Duodenal mucosa (tissue), 2 donors: Measurements from ENCODE around the gene BHMT2.

Experiments
- H3K27ac ChIP-seq: one replicate; pipeline ENCODE4 v1.7.0; 2013; ENCODE audit warnings: low read depth, low read length
- H3K27me3 ChIP-seq, 2 donors: one replicate each; pipeline ENCODE4 v1.7.0; 2013; ENCODE audit warnings: low read length in 2 of 2, control low read depth in 1 of 2; ENCODE audit not compliant: insufficient read depth in 2 of 2, control insufficient read depth in 1 of 2
- H3K36me3 ChIP-seq, 2 donors: one replicate each; pipeline ENCODE4 v1.7.0; 2013; ENCODE audit warnings: low read length in 2 of 2, control low read depth in 1 of 2; ENCODE audit not compliant: insufficient read depth in 2 of 2, control insufficient read depth in 1 of 2
- H3K4me1 ChIP-seq, 2 donors: one replicate each; pipeline ENCODE4 v1.7.0; 2013; ENCODE audit warnings: low read length in 2 of 2, control low read depth in 1 of 2; ENCODE audit not compliant: insufficient read depth in 2 of 2, control insufficient read depth in 1 of 2
- H3K4me3 ChIP-seq, 2 donors: one replicate each; pipeline ENCODE4 v1.7.0; 2013; ENCODE audit warnings: low read length in 2 of 2, low read depth in 1 of 2
- H3K9ac ChIP-seq, 2 donors: one replicate each; pipeline ENCODE4 v1.7.0; 2013; ENCODE audit warnings: low read length in 2 of 2, low read depth in 1 of 2
- H3K9me3 ChIP-seq, 2 donors: one replicate each; pipeline ENCODE4 v1.7.0; 2013; ENCODE audit warnings: low read length in 2 of 2, control low read depth in 1 of 2; ENCODE audit not compliant: control insufficient read depth in 1 of 2

The BHMT2 gene

DNA sequence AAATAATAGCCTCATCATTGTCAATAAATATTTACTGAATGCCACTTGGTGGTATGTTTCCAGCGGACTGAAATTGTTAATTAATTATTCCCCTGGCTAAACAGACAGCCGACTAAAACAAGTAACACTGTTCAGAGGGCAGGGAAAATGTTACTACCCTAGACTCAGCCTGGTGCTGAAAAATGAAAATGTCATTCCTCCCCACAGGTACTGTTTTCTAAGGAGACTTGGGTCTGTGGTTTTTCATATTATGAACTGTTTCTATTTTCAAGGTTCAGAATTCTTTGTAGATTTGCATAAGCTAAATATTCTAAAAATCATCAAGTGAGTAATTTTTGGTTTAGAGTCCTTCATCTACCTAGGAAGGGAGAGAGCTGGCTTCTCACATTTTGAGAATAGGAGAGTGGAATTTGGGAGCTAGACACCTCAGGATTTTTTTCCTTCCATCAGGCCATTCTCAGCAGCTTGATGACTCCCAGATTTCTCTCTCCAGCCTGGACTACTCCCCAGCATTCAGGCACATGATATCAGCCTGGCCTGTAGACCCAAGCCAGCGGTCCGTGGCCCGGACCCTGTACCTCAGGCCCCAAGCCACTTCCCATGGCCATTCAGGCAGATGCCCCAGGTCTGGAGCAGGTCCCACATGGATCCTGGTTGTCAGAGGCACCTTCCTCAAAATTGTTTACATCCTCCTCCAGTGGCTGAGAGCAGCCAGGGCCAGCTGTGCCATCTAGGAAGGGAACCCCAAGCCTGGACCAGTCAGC is 66.4 kb downstream of the BHMT2 start:
- Histone ChIP-seq H3K4me1 (peaks cover 9 to 10% of the 10 kb centered on the region in 2 donors), H3K9me3 (no peaks in the 10 kb centered on the region), H3K4me3 (no peak overlapping the region), H3K9ac (no peak overlapping the region), H3K27ac (no peak overlapping the region), H3K36me3 (no peaks in the 10 kb centered on the region), H3K27me3 (no peaks in the 10 kb centered on the region)

DNA sequence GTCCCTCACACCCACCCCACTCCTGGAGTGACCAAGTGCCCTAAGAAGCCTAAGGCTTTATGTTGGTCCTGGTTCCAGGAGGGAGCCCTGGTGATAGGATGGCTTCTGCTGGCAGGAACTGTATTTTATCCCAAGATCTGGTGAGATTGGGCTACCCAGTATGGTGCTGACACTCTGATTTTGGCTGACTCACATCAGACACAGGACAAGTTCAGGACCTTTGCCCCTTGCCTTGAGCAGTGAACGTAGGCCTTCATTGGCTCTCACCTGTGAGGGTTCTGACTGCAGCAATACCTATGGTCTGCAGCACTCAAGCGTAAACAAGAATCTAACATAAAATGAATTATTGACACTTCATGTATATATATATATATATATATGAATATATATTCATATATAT is 67.1 kb downstream of the BHMT2 start:
- H3K4me3 ChIP-seq, result no peak overlapping the region

More for the DNA sequence above, 67.1 kb downstream of the BHMT2 start:
- Histone ChIP-seq H3K4me1 (peaks cover 9 to 10% of the 10 kb centered on the region in 2 donors), H3K27ac (no peak overlapping the region), H3K36me3 (no peaks in the 10 kb centered on the region), H3K9ac (no peak overlapping the region), H3K27me3 (no peaks in the 10 kb centered on the region), H3K9me3 (no peaks in the 10 kb centered on the region)
